Left ventricle myocardium superior (tissue), 1 donor: ENCODE measurements around the gene OPCML. TPM values are rescaled to one million over a fixed set of nuclear protein-coding genes. Genes with fewer than 3 reads are reported as not detected.

Source experiments
- ATAC-seq: fragments of 200-7000 bp; cut with Tn5 transposase; one replicate; pipeline ENCODE4 v1.9.1; 2020; ENCODE audit warnings: mild to moderate bottlenecking, moderate library complexity
- DNase-seq: peaks from one replicate; pipeline ENCODE4 v3.0.0-alpha.2; 2020
- intact Hi-C: fragments of 100-400 bp; cut with micrococcal nuclease; formaldehyde crosslinking; loops from one replicate; pipeline ENCODE4 v1.11.0; 2022
- total RNA-seq: library from RNA; stranded (reverse); fragmentation: NEBNext Ultra II Directional; extraction: Animal tissue kit (Norgen Biotek cat#: 25700); gene quantifications from one replicate; pipeline ENCODE4 v1.2.1, GENCODE V29; 2021
- donor health status: DM: no; HTN: yes; CAD: no; lungs with severe emphysema.

Gene OPCML
- total RNA-seq, 1 donor from 2014 or later = 0.37 TPM

DNA sequence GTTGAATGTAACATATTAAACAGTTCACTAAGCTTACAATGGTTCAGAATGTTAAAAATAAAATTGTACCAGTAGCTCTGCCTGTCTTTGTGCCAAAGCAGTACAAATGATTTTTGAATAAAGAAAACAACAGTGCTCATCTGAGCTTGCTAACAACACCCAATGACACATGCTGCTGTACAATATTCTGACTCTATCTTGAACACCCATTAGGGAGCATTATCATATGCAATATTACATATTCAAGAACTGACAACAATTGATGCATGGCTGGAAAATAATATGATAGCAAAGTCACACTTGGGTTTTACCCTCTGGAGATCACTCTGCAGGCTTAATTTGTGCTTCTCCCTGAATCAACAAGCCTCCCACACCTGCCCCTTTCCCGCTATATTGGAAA lies 953.7 kb downstream of the OPCML start:
- DNase-seq (no peak), ATAC-seq (no peak)
- intact Hi-C loops = no loop called here

DNA sequence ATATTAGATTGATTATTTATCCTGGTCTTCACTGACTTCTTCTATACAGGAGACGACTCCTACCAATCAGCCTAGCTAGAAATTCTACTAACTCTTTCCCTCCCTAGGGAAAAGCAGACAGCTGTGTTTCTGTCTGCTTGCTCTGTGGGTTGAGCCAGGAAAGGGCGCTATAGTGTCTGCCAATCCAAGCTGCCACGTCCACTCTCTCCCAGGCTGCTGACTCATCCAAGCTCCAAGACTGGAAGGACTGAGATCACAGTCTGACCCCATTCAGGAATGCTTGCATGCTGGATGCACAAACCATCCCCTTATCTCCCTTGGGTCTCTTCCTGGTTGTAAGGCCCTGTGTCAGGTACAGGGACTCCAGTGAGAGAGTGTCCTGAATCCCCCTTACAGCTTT lies 955.6 kb downstream of the OPCML start:
- intact Hi-C loops = no loop called here
- ATAC-seq = no peak

DNA sequence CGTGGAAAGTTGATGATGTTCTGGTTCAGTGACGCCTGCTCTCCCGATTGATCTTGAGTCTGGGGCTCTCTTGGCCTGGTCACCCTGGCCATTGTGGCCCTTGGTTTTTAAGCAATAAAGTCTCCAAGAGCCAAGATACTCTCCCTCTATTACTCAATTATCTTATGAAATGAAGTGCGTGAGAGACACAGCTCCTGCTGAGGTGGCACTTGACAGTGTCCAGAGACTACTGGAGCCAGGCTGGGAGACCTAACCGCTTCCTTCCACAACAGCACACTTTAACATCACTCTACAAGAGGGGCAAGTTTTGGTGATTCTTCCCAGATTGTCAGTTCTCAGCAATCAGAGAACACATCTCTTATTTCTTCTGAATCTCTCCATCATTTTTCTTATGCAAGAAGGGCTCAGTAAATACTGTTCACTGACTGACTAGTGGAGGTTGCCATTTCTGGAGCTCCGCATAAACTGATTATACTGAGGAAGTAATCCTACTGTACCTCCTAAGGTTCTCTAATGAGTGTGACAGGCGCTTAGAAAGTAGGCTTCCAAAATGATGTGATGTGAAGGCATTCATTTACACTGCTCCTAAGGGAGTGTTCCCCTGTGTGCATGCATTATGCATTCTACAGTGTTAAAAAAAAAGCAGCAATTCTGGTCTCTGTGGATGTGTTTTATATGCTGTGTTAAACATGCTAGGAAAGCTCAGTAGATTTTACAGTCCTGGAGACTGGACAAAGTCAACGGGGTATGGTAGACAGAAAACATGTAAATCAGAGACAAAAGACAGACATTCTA lies 968.0 kb downstream of the OPCML start:
- DNase-seq (no peak), ATAC-seq (no peak)
- intact Hi-C loops = no loop called here

More for the DNA sequence above, 955.6 kb downstream of the OPCML start:
- DNase-seq = no peak

DNA sequence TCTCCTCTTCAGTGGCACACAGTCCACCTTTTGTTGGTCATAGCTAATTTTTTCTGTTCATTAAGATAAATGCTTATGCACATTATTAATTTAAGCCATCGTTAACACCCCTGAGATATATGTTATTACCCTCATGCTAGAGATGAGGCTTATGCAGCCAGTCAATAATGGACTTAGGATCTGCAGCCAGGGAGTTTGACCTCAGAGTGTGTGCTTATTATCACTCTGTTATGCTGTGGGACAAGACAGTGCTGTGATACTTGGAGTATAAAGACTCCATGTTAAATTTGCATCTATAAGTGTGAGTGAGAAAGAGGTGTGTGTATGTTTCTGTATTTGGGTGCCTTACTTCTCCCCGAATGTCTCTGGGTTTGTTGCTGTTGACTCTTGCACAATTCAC lies 969.3 kb downstream of the OPCML start:
- DNase-seq (no peak), ATAC-seq (no peak)
- intact Hi-C loops = no loop called here

DNA sequence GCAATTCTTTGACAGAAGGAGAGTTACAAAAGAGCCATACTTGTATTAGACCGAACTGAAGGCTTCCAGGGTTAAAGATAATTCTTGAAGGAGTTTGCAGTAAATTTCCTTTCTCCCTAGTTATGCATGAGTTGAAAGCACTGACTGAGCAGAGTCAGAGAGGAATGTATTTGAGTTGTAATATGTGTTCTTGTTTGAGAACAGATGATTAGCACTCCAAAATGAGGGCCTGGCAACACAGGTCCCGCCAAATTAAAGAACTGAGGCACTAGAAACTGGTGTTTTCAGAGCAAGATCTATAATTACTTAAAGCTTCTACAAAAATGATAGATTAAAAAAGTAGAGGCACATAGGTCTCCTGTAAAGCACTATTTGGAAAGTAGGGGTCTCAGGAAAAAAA lies 970.4 kb downstream of the OPCML start:
- ATAC-seq (no peak), DNase-seq (no peak)
- intact Hi-C loops = no loop called here

DNA sequence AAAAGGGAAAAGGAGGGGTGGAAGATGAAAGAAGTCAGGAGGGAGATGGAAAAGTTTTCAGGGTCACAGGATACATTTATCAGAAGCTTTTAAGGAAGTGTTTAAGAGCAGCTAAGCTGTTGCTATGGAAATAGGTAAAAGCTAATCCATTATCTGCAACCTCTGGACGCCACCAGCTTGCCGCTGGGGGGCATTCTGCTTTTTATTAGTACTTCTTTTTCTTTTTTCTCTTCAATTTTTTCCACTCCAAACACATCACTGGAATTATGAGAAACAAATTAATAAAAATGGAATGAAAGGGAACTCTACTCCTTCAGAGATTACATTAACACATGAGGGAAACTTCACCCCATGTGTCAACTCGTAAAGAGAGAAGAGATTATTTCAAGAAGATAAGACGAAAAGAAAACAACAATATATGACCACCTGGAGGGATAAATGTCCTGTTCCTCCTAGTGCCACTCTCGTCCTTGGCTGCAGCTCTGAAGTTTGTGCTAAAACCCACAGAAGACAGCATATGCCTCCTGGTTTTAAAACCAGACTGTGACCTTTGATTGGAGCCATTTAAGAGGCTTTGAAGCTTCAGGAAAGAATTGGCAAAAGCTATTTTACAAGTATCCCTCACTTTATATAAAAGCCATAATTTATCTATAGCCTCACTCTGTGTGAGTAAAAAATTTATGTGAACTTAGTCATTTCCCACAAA lies 972.8 kb downstream of the OPCML start:
- intact Hi-C loops = no loop called here
- no peak for DNase-seq
- ATAC-seq = no peak

DNA sequence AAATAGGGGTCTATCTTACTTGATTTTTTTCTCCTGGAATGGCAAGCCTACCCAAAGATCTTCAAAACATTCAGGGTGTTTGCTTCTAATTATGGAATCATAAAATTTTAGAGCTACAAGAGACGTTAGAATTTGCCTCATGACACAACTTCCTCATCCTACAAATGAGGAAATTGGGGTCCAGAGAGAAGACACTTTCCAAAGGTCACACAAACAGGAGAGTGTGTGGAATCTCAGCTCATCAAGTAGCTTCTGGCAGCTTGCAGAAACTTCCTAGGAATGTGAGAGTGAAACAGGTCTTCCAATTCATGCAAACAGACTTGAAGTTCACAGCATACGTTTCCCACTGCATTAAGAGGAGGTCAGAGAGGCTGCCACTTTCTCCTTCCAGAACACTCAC lies 976.0 kb downstream of the OPCML start:
- intact Hi-C loops = no loop called here
- DNase-seq (no peak), ATAC-seq (no peak)

DNA sequence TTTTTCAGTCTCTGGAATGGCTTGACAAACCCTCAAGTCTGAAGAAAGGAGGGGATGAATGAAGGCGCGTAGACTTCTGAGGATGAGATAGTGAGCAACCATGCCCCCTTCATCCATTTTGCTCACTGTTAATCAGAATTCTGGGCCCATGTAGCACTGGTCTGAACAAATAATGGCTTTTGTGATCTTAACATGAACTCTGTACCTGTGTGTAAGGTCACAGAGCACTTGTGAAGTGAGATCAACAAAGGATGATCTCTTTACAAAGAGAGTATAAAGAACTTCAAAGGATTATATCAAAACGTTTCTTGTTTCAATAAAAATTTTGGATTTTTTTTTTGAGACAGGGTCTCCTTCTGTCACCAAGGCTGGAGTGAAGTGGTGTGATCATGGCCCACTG lies 976.7 kb downstream of the OPCML start:
- DNase-seq (no peak), ATAC-seq (no peak)
- intact Hi-C loops = no loop called here

DNA sequence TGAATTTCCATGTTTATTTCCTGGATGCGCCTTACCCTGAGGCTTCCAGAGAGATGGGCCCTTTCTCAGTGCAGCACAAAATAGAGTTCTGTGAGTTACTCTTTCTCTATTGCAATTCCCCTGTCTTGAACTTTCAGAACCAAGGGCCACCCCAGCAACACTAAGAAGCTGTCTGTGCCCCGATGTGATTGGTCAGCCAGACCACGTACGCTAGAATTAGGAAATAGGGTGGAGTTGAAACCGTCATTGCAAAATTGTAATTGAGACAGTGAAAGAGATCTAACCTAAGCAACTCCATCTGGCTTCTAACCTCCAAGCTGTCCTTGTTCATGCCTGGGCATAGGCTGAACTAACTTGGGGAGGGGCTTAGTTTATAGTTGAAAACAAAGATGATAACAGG lies 981.3 kb downstream of the OPCML start:
- DNase-seq (no peak), ATAC-seq (no peak)
- intact Hi-C loops = no loop called here

DNA sequence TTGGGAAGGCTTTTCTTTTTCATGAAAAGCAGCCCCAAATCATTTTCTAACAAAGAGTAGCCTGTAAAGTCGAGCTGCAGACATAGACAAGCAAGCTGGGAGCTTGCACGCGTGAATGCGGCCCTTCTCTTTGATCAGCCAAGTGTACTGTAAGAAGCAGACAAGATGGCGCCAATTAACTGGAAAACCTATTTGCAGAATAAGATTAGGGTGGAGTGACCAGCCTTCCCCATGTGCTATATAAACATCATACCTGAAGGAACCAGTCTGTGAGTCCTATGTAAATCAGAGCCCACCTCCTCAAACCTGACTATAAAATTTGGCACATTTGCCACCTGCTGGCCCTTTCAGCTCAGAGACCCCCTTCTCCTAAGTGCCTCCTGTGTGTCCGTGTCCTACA lies 982.7 kb downstream of the OPCML start:
- intact Hi-C loops = no loop called here
- no peak for DNase-seq
- ATAC-seq = no peak

DNA sequence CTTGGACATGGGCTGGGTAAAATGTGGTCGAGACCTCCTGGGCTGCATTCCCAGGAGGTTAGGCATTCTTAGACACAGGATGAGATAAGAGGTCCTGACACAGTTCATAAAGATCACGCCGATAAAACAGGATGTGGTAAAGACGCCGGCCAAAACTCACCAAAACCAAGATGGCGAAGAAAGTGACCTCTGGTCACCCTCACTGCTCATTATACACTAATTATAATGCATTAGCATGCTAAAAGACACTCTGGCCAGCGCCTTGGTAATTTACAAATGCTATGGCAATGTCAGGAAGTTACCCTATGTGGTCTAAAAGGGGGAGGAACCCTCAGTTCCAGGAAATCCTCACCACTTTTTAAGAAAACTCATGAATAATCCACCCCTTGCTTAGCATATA lies 983.3 kb downstream of the OPCML start:
- intact Hi-C loops = no loop called here
- DNase-seq (no peak), ATAC-seq (no peak)

DNA sequence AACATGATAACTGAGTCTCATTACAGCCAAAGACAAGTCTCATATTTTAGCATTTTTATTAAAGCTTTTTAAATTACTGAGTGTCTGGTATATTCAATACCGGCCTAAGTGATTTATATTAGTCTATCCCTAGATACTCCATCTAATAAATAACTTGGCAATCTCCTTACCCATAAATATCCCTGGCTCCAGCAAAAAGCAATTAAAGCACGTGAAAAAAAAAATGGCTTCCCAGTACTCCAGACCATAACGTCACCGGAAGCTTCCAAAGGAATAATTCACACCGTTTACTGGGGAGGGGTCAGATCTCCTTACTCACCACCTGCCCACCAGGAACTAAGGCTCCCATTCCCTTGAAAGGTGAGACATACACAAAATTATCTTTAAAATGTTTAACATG lies 988.3 kb downstream of the OPCML start:
- DNase-seq = no peak
- intact Hi-C loops = no loop called here
- no peak for ATAC-seq

DNA sequence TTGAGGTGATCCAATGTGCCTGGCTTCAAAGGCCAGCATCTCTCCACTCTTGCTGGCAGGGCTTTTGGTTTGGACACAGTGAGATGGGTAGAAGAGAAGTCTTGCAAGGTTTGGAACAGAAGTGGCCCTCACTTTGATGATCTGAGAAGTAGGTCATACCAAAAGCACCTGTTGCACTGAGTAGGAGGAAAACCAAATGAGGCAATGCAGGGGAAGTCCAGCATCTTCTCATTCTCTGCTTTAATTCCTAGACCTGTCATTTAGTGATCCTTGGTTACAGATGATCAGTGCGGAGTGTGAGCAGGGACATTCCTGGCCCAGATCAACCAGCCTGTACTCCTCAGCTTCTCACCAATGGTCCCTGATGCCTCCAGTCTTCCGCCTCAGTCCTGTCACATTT lies 990.5 kb downstream of the OPCML start:
- intact Hi-C loops = no loop called here

DNA sequence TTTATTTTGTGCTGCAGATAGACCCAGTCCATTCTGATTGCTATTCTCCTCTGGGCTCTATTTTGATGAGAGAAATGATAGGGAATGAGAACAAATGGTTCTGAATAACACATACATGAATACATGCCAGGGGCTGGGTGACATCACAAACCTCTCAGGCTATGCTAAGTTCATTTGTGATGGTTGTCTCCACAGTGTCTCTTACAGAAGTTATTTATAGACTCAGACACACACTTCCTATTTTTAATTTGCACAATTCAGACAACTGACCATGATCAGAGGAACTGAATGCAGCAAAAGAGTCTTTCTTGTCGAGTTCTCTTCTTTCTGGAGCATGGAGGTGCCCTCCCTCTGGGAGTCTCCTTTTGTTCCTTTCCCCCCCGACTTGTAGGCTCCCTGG lies 991.7 kb downstream of the OPCML start:
- ATAC-seq (peak; percentile 55), DNase-seq (no peak)
- intact Hi-C loops = no loop called here

More for the DNA sequence above, 990.5 kb downstream of the OPCML start:
- ATAC-seq = no peak
- no peak for DNase-seq

DNA sequence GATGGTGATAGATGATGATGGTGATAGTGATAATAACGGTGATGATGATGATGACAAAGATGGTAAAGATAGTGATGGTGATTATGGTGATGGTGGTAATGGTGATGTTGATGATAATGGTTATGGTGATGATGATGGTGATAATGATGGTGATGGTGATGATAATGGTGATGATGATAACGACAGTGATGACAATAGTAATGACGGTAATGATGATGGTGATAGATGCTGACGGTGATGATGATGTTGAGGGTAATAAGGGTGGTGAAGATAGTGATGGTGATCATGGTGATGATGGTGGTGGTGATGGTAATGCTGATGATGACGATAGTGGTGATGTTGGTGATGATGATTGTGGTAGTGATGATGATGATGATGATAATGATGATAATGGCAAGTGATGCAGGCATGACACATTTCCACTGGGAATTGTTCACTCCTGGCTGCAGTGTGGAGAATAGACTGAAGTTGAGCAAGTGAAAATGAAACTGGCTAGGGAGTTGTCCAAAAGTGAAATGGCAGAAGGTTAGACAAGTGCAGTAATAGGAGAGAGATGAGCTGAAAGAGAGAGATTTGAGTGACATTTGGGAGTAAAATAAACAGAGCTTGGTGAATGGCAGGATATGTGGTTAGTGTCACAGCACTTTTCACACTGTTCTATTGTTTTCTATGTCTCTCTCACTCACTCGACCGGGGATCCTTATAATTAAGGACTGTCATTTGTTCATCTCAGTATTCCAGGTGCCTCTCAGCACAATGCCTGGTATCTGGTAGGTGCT lies 992.5 kb downstream of the OPCML start:
- DNase-seq (no peak), ATAC-seq (no peak)
- intact Hi-C loops = no loop called here

DNA sequence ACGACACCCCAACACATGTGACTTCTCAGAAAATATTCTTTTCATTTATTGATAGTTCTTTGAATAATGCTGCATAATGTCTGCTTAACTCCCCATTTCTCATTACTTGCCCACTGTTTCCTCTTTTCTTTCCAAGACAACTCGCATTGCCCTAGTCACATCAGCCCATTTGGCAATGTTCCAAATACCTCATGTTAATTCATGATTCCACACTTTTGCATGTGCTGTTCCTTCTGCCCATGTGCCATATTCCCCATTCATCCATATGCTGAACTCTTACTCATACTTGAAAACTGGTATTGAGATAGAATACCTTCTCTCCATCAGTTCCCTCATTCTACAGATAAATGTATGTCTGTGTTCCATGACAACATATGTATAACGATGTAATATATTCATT lies 993.7 kb downstream of the OPCML start:
- no peak for ATAC-seq
- DNase-seq = no peak
- intact Hi-C loops = no loop called here

DNA sequence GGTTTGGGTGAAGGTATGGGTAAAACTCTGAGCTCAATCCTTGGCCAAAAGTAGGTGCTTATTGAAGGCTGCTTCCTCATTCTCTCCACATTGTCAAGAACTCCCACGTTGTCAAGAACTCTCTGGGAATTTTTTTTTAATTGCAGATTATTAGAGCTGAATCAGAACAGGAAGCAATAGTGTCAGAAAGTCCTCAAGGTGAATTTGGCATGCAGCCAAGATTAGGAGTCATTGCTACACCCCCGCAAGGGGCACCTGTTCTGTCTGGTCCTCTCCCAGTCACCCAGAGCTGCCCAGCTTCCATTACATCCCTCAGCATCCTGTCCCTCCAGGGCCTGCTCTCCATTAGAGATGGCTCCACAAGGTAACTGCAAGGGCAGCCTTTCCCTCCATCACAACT lies 996.5 kb downstream of the OPCML start:
- DNase-seq (no peak), ATAC-seq (no peak)
- intact Hi-C loops = no loop called here

DNA sequence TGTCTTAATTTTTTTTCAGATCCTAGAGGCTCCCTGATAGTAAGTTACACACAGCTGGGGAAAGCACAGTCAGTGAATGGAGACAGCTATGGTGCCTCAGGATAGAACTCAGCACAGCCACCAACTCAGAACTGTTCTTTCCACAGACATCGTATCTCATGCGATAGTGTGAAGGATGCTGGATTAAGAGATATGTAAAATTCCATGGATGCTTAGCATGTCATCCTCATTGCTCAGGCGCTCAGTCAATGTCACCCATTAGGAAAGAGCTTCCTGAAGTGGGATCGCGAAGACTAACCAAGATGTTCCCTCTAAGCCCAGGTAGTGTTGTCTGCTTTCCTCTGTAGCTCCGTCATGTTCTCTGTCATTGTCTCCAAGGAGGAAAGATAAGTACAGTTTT lies 1000.4 kb downstream of the OPCML start:
- ATAC-seq (no peak), DNase-seq (no peak)
- intact Hi-C loops = no loop called here

DNA sequence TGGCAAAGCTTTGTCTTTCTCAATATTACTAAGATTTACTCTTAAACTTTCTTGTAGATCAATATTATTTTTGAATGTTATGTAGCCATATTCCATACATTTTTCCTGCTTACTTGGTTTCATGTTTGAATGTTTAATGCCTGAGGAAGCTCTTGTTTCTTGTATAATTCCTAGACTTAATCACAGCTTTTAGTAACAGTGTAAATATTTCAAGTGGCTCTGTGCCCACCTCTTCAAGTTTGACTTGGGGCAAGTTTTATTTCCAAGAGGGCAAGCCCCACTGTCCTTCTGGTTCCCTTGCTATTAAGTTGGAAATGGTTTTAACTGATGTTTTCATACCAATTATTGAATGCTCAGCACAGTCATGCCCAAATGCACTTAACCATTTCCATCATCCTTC lies 1004.1 kb downstream of the OPCML start:
- intact Hi-C loops = no loop called here
- DNase-seq = no peak
- ATAC-seq = no peak

DNA sequence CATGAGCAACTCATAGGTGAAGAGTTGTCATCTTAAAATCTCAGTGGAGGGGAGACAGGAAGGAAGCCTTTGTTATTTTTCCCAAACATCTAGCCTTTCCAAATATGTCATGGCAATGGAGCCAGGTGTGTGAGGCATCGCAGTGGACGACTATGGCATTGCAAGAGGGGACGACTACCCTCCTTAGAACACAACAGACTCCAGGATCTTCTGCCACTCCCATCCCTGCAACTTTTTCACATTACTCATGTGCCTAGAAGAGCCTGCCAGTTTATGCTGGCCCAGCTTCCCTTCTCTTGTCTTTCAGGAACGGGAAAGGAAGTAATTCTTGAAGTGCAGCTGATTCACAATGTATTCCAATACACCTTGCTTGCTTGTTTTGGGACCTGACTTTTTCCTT lies 1008.4 kb downstream of the OPCML start:
- DNase-seq (no peak), ATAC-seq (no peak)
- intact Hi-C loops = no loop called here
